Activated naive CD4-positive, alpha-beta T cell treated with anti-CD3 and anti-CD28 coated beads, Interleukin-2, amount 50 U/mL, for 24 hours (primary cell): ENCODE measurements around the gene DUSP7.

Experiments
- H3K27ac Mint-ChIP-seq: one replicate; pipeline ENCODE4 v1.8.0; 2021; ENCODE audit warnings: mild to moderate bottlenecking, mixed read lengths
- H3K27me3 Mint-ChIP-seq: one replicate; pipeline ENCODE4 v1.8.0; 2021; ENCODE audit warnings: mixed read lengths
- H3K36me3 Mint-ChIP-seq: one replicate; pipeline ENCODE4 v1.8.0; 2021; ENCODE audit warnings: mixed read lengths
- H3K4me1 Mint-ChIP-seq: one replicate; pipeline ENCODE4 v1.8.0; 2021; ENCODE audit warnings: mixed read lengths
- H3K4me3 Mint-ChIP-seq: one replicate; pipeline ENCODE4 v1.8.0; 2021; ENCODE audit warnings: mild to moderate bottlenecking, mixed read lengths
- H3K9me3 Mint-ChIP-seq: one replicate; pipeline ENCODE4 v1.8.0; 2021; ENCODE audit warnings: mixed read lengths

The DUSP7 gene

GRCh38 chr3:52019352-52020080 lies 36.9 kb downstream of the DUSP7 start:
- Mint-ChIP-seq H3K9me3 (no peaks in the 10 kb centered on the region), H3K4me1 (no peaks in the 10 kb centered on the region), H3K36me3 (no peaks in the 10 kb centered on the region), H3K4me3 (no peak overlapping the region), H3K27me3 (no peaks in the 10 kb centered on the region), H3K27ac (no peak overlapping the region)

- Mint-ChIP-seq H3K27ac (no peak overlapping the region), H3K4me1 (no peaks in the 10 kb centered on the region), H3K9me3 (no peaks in the 10 kb centered on the region), H3K4me3 (no peak overlapping the region), H3K27me3 (no peaks in the 10 kb centered on the region), H3K36me3 (no peaks in the 10 kb centered on the region)
Observed at GRCh38 chr3:52018319-52019000, 37.9 kb downstream of the DUSP7 start.

GRCh38 chr3:52017586-52017985 lies 38.8 kb downstream of the DUSP7 start:
- Mint-ChIP-seq H3K4me3 (no peak overlapping the region), H3K27me3 (no peaks in the 10 kb centered on the region), H3K27ac (no peak overlapping the region), H3K36me3 (no peaks in the 10 kb centered on the region), H3K9me3 (no peaks in the 10 kb centered on the region), H3K4me1 (no peaks in the 10 kb centered on the region)

GRCh38 chr3:52015438-52016228 lies 40.7 kb downstream of the DUSP7 start:
- no peaks in the 10 kb centered on the region for H3K27me3 Mint-ChIP-seq
- no peaks in the 10 kb centered on the region for H3K4me1 Mint-ChIP-seq
- H3K27ac Mint-ChIP-seq, result no peak overlapping the region
- no peak overlapping the region for H3K4me3 Mint-ChIP-seq
- H3K9me3 Mint-ChIP-seq, result no peaks in the 10 kb centered on the region
- no peaks in the 10 kb centered on the region for H3K36me3 Mint-ChIP-seq

- no peaks in the 10 kb centered on the region for H3K27me3 Mint-ChIP-seq
- H3K9me3 Mint-ChIP-seq, result no peaks in the 10 kb centered on the region
- H3K27ac Mint-ChIP-seq, result no peak overlapping the region
Observed at GRCh38 chr3:52014613-52015012, 41.8 kb downstream of the DUSP7 start.

GRCh38 chr3:52013802-52014598 lies 42.4 kb downstream of the DUSP7 start:
- no peaks in the 10 kb centered on the region for H3K36me3 Mint-ChIP-seq
- no peak overlapping the region for H3K4me3 Mint-ChIP-seq
- no peak overlapping the region for H3K27ac Mint-ChIP-seq
- H3K27me3 Mint-ChIP-seq, result no peaks in the 10 kb centered on the region
- no peaks in the 10 kb centered on the region for H3K9me3 Mint-ChIP-seq
- no peaks in the 10 kb centered on the region for H3K4me1 Mint-ChIP-seq

More at GRCh38 chr3:52014613-52015012, 41.8 kb downstream of the DUSP7 start:
- no peaks in the 10 kb centered on the region for H3K4me1 Mint-ChIP-seq
- H3K36me3 Mint-ChIP-seq, result no peaks in the 10 kb centered on the region
- no peak overlapping the region for H3K4me3 Mint-ChIP-seq

GRCh38 chr3:52012699-52013098 lies 43.7 kb downstream of the DUSP7 start:
- Mint-ChIP-seq H3K36me3 (no peaks in the 10 kb centered on the region), H3K4me1 (no peaks in the 10 kb centered on the region), H3K27me3 (no peaks in the 10 kb centered on the region), H3K4me3 (no peak overlapping the region), H3K9me3 (no peaks in the 10 kb centered on the region), H3K27ac (no peak overlapping the region)

GRCh38 chr3:52010431-52010830 lies 45.9 kb downstream of the DUSP7 start:
- no peak overlapping the region for H3K27ac Mint-ChIP-seq

GRCh38 chr3:52007291-52007690 lies 49.1 kb downstream of the DUSP7 start:
- Mint-ChIP-seq H3K27me3 (no peaks in the 10 kb centered on the region), H3K36me3 (no peaks in the 10 kb centered on the region), H3K4me1 (peaks cover 14% of the 10 kb centered on the region), H3K9me3 (no peaks in the 10 kb centered on the region), H3K4me3 (no peak overlapping the region), H3K27ac (no peak overlapping the region)

More at GRCh38 chr3:52010431-52010830, 45.9 kb downstream of the DUSP7 start:
- H3K9me3 Mint-ChIP-seq, result no peaks in the 10 kb centered on the region
- peaks cover 9% of the 10 kb centered on the region for H3K4me1 Mint-ChIP-seq
- H3K36me3 Mint-ChIP-seq, result no peaks in the 10 kb centered on the region
- H3K4me3 Mint-ChIP-seq, result no peak overlapping the region
- H3K27me3 Mint-ChIP-seq, result no peaks in the 10 kb centered on the region

GRCh38 chr3:52006820-52007133 lies 49.6 kb downstream of the DUSP7 start:
- H3K9me3 Mint-ChIP-seq, result no peaks in the 10 kb centered on the region
- H3K27ac Mint-ChIP-seq, result no peak overlapping the region
- H3K4me1 Mint-ChIP-seq, result peaks cover 16% of the 10 kb centered on the region
- no peak overlapping the region for H3K4me3 Mint-ChIP-seq
- no peaks in the 10 kb centered on the region for H3K36me3 Mint-ChIP-seq
- H3K27me3 Mint-ChIP-seq, result no peaks in the 10 kb centered on the region

GRCh38 chr3:52006017-52006819 lies 50.2 kb downstream of the DUSP7 start:
- Mint-ChIP-seq H3K9me3 (no peaks in the 10 kb centered on the region), H3K27me3 (no peaks in the 10 kb centered on the region), H3K36me3 (no peaks in the 10 kb centered on the region), H3K27ac (no peak overlapping the region), H3K4me1 (peaks cover 21% of the 10 kb centered on the region), H3K4me3 (no peak overlapping the region)

GRCh38 chr3:52005571-52005986 lies 50.8 kb downstream of the DUSP7 start:
- H3K36me3 Mint-ChIP-seq, result no peaks in the 10 kb centered on the region
- no peaks in the 10 kb centered on the region for H3K27me3 Mint-ChIP-seq
- no peaks in the 10 kb centered on the region for H3K9me3 Mint-ChIP-seq
- H3K4me3 Mint-ChIP-seq, result no peak overlapping the region
- H3K4me1 Mint-ChIP-seq, result peaks cover 21% of the 10 kb centered on the region
- H3K27ac Mint-ChIP-seq, result no peak overlapping the region

- Mint-ChIP-seq H3K36me3 (no peaks in the 10 kb centered on the region), H3K9me3 (no peaks in the 10 kb centered on the region), H3K4me1 (peaks cover 21% of the 10 kb centered on the region), H3K27ac (no peak overlapping the region), H3K27me3 (no peaks in the 10 kb centered on the region), H3K4me3 (no peak overlapping the region)
Observed at GRCh38 chr3:52004906-52005395, 51.4 kb downstream of the DUSP7 start.

GRCh38 chr3:52004163-52004787 lies 52.1 kb downstream of the DUSP7 start:
- H3K36me3 Mint-ChIP-seq, result no peaks in the 10 kb centered on the region
- no peaks in the 10 kb centered on the region for H3K27me3 Mint-ChIP-seq
- H3K4me3 Mint-ChIP-seq, result no peak overlapping the region
- H3K4me1 Mint-ChIP-seq, result peaks cover 21% of the 10 kb centered on the region
- no peak overlapping the region for H3K27ac Mint-ChIP-seq
- no peaks in the 10 kb centered on the region for H3K9me3 Mint-ChIP-seq
